ENCODE data around the gene CFAP54.
"Not testable (repeated sequence)": the region's sequence is repeated elsewhere in the genome, so short reads cannot be mapped to it uniquely, and the experiment has no call there.

Gene CFAP54

DNA sequence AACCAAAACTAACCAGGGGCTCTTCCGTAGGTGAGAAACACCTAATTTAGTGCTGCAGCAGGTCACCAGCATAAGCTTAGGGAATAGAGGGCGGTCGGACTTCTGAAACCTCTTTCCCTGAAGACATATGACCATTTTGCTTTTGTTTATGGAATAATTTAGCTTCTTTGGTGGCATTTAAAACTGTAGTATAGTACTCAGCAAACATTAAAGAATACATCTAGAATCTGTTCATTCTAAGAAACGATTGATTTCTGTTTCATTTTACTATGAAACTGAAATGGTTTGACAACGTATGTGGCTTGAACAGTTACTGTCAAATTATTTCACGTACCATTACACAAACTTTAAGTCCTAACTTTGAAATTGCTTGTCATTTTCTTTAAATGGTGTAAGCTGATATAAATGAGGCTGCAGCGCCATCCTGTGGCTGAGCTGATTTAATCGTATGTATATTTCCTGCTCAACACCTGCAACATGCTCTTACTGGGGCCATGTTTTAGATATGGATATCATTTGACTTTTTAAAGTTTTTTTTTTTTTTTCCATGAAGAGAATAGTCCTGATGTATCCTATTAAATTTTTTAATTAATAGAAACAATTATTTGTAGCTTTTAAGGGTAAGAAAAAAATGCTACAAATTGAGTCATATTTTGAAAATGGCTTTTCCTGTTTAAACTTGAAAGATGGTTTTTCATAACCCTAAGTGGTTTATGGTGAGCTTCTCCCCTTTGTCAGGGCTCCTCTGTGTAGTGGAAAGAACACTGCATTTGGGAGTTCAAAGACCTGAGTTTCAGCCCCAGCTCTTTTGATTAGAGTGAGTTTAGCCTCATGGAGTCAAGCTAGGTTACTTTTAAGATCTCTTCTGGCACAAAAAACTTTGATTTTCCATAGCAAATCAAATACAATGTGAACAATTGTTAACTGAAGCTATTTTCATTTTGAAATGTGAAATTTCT is 27.4 kb downstream of the CFAP54 start:
- peak; percentile 61 for DNase-seq

DNA sequence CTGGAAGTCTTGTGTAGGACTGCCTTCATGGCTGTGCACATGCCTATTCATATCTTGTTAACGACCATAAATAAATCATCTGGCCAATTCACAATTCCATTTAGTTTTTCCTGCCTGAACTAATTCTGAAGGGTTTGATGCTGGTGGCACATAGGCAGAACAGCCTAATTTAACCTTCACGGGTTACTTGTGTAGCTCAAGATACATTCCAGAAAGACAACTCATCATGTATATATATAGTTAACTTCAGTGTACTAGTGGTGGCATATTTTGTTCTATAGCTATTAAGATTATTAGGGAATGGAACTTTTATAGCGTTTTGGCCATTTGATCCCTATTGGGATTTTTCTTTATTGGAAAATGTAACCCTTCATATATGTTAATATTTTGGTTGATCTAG is 31.4 kb downstream of the CFAP54 start:
- DNase-seq, result no peak

- DNase-seq, result no peak
These were observed 32.7 kb downstream of the CFAP54 start for GRCh38 chr12:96521895-96522682.

- no peak for DNase-seq
These were observed 33.3 kb downstream of the CFAP54 start for GRCh38 chr12:96522690-96523089.

GRCh38 chr12:96526110-96526509 is 36.7 kb downstream of the CFAP54 start:
- no peak for DNase-seq

DNA sequence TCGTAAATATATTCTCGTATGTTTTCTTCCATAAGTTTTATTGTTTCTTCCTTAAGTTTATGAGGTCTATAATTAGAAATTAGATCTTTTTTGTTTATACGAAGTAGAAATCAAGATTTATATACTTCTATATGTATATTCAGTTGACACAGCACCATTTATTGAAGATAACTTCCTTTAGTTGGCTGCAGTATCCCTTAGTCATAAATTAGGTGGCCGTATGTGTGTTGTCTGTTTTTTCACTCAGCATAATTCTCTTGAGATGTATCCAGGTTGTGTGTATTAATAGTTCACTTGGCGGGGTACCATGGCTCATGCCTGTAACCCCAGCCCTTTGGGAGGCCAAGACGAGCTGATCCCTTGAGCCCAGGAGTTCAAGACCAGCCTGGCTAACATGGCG is 40.5 kb downstream of the CFAP54 start:
- no peak for DNase-seq

DNA sequence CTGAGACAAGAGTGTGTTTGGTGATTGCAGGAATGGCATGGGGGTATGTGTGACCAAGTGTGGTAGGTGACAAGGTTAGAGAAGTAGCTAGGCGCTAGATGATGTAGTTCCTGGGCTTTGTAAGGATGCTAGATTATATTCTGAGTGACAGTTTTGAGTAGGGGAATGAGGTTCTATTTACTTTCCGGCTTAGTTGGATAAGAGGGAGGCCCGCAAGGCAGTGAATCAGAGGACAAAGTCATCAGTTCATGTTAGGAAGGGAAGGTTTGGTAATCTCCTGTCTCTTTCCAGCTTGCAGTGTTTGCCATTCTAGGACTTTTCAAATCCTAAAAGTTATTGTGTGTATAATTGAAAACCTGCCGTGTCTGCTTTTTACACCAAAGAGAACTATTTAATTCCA is 45.0 kb downstream of the CFAP54 start:
- DNase-seq, result no peak

- DNase-seq, result no peak
These were observed 59.0 kb downstream of the CFAP54 start for GRCh38 chr12:96548384-96548783.

DNA sequence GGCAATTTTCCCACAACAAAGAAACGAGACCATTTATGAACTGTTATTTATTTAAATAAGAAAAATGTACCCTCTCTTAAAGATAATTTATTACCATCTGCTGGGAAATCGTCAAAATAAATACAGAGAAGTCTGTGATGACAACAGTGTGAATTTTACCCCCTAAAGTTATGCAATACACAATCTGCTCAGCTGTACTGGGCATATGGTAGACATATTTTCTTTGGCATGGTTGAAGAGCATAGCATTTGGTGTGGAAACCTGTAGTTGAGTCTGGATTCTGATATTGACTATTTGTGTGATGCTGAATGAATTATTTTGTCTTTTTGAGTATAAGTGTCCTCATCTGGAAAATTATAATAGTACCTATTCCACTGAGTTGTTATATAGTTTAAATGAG is 60.0 kb downstream of the CFAP54 start:
- DNase-seq, result no peak

DNA sequence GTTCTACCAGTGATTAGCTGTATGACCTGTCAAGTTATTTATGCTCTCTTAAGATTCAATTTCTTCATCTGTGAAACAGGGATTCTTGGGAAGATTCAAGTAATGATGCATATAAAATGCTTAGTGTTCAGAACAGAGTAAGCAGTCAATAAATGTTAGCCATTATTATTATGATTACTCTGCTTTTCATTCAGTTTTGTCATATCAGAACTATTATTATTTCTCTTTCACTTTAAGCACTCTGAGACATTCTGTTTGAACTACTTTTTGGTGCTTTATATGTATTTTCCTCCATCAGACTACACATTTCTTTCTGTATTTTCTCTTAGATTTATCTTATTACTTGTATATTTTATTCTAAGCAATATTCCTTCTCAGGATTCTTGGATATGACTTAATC is 81.2 kb downstream of the CFAP54 start:
- DNase-seq, result no peak

DNA sequence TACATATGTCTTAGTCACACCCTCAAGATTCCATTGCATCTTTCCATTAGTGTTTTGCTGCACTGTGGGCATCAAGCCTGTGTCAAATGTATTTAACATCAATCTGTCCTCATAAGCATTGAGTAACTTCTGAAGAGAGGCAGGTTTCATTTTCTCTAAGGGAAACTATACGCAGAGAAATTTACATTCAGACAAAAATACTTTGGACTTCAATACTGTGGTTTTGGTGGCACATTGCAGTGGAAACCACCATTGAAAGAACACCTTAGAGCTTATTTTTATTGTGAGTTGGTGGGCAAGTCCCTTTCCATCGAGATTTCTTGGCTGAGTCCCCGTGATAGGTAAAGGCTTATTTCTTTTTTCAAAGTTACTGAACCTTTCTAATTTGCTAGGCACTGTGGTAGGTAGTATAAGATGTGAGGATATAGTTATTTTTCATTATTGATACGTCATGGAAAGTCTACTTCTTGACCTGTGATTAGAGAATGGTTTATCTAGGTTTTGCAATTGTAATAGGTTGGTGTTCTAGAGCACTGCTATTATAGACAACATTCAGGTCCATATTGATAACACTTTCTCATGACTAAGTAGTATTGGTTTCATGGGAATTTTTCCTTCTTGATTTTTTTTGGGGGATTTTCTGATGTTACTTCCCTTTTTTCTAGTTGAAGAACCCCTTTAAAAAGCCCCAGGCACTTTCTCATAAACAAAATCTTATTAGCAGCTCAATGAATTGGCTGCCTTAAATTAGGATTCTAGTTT is 81.9 kb downstream of the CFAP54 start:
- DNase-seq, result no peak

GRCh38 chr12:96578526-96579125 is 89.2 kb downstream of the CFAP54 start:
- peak; percentile 68 for DNase-seq

DNA sequence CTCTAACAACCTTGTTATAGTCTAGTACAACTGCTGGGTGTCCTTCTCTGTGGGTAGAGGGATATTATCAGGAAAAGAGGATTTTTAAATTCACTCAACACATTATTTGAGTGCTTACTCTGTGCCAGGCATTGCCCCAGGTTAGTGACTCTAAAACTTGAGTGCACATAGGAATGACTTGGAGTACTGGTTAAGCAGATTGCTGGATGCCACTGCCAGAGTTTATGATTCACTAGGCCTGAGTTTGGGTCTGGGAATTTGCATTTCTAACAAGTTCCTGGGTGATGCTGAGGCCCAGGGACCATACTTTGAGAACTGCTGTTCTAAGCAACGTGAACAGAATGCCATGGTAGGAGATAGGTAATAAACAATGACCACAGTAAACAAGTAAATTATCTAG is 96.6 kb downstream of the CFAP54 start:
- no peak for DNase-seq

GRCh38 chr12:96587691-96588090 is 98.3 kb downstream of the CFAP54 start:
- DNase-seq, result no peak

DNA sequence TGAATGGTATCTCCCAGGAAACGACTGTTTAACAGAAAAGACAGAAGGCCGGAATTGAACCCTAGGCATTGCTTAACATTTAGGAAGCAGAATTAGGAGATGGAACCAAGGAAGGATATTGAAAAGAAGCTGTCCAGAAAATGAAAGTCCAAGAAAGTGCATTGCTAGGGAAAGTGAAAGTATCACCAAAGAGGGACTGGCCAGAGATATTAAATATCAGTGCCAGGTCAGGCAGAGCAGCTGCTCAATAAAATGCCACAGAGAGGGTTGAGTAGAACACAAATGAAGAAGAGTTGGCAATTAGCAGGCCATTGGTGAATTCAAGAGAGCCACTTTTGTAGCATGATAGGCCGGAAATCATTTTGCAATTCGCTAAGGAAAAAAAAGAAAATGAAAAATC is 101.6 kb downstream of the CFAP54 start:
- no peak for DNase-seq

DNA sequence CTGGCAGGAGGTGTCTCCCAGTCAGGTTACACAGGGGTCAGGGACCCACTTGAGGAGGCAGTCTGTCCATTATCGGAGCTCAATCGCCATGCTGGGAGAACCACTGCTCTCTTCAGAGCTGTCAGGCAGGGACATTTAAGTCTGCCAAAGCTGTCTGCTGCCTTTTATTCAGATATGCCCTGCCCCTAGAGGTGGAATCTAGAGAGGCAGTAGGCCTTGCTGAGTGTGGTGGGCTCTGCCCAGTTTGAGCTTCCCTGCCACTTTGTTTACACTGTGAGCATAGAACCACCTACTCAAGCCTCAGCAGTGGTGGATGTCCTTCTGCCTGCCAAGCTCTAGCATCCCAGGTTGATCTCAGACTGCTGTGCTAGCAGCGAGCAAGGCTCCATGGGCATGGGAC is 115.0 kb downstream of the CFAP54 start:
- DNase-seq, result not testable (repeated sequence)

DNA sequence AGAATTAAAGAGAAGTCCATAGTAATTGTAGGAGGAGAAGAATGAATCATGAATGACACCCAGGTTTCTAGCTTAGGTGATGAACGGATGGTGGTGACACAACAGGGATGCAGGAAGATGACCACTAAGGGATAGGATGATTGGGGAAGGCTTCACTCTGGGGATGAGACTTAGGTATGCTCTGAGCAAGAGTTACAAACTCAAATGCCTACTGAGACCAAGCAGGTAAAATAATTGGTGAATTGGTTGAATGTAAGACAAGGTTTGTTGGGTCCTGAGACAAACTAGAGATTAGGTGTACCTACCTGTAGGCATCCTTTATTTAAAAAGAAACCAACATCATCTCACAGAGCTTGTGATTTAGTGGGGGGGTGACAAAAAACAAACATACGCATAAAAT is 116.3 kb downstream of the CFAP54 start:
- DNase-seq, result no peak

GRCh38 chr12:96606134-96606533 is 116.8 kb downstream of the CFAP54 start:
- DNase-seq, result no peak

DNA sequence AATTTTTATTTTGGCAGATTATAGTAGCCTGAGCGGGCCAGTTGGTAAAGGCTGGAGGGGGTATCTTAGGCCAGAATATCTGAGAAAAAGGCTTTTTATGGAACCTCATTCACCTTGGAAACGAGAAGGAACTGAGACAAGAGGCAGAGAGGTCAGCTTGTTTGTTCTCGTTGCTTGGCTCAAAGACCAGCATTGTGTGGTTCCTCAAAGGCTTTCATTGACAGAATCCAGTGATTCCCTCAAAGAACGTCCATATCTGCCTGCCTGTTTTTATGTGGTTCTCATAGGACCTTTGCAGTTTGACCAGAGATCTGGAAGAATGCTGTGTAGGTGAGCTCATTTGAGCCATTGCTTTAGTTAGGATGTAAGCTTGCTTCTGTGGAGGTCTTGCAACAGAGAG is 117.3 kb downstream of the CFAP54 start:
- DNase-seq, result no peak

GRCh38 chr12:96617178-96617577 is 127.8 kb downstream of the CFAP54 start:
- no peak for DNase-seq

- no peak for DNase-seq
These were observed 133.8 kb downstream of the CFAP54 start for GRCh38 chr12:96623155-96623554.

DNA sequence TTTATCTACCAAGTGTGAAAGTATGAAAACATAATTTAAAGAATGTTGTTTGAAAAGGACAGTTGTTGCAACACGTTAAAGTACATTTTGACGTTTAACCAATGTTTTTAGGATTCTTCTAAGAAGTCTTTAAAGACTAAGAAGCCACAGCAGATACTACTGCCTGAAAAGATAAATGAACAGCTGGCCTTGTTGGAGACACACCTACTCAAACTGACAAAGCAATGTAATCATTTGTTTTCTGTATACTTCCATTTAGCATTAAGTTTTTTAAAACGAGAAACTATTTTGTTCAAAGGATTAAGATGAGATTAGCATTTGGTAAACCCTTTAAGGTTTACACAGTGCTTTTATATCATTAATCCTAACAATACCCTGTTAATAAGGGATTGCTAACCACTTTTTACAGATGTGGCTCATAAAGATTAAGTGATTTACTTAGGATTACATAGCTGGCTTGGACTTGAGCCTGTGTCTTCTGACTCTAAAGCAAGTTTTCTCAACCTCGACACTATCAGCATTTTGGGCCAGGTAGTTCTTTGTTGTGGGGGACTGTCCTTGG is 134.4 kb downstream of the CFAP54 start:
- no peak for DNase-seq

- no peak for DNase-seq
These were observed 146.5 kb downstream of the CFAP54 start for GRCh38 chr12:96635844-96636243.

All from NCI-H1048 (cell line).